ENCODE data around the gene GPR75. TPM values are rescaled to one million over a fixed set of nuclear protein-coding genes. Genes with fewer than 3 reads are reported as not detected.

Gene GPR75
- total and polyA plus RNA-seq, 5 donors: 0.84 to 2.2 (median 1.1) TPM

Small RNA genes lying within 50 kb of the gene (microRNA-seq; reads per million reads assigned to microRNA genes)
- 0 reads per million in 2 donors for gene MIR3682

Other genes starting within 250 kb of the GPR75 start
- gene CHAC2, start 92.2 kb downstream of the GPR75 start, total RNA-seq: 1 to 10 TPM; 2.1 to 3.5 (median 3.0) TPM
- gene CHAC2, start 92.2 kb downstream of the GPR75 start, polyA plus RNA-seq: 3.8 TPM
- gene ASB3, start 73.0 kb downstream of the GPR75 start, total RNA-seq: 10 to 100 TPM; 10.0 to 18.0 (median 15.7) TPM
- gene ASB3, start 73.0 kb downstream of the GPR75 start, polyA plus RNA-seq: 8.2 TPM
- gene ERLEC1, start 72.9 kb downstream of the GPR75 start, total RNA-seq: 10 to 100 TPM; 39.7 to 45.8 (median 40.5) TPM
- gene ERLEC1, start 72.9 kb downstream of the GPR75 start, polyA plus RNA-seq: 29.1 TPM
- 10 to 100 TPM; 44.9 to 88.0 (median 50.4) TPM for gene PSME4, start 111.0 kb upstream of the GPR75 start, total RNA-seq
- gene PSME4, start 111.0 kb upstream of the GPR75 start, polyA plus RNA-seq: 38.0 TPM